Measurements from ENCODE around the gene TTC4.

Gene TTC4, protein sequence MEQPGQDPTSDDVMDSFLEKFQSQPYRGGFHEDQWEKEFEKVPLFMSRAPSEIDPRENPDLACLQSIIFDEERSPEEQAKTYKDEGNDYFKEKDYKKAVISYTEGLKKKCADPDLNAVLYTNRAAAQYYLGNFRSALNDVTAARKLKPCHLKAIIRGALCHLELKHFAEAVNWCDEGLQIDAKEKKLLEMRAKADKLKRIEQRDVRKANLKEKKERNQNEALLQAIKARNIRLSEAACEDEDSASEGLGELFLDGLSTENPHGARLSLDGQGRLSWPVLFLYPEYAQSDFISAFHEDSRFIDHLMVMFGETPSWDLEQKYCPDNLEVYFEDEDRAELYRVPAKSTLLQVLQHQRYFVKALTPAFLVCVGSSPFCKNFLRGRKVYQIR

DNA sequence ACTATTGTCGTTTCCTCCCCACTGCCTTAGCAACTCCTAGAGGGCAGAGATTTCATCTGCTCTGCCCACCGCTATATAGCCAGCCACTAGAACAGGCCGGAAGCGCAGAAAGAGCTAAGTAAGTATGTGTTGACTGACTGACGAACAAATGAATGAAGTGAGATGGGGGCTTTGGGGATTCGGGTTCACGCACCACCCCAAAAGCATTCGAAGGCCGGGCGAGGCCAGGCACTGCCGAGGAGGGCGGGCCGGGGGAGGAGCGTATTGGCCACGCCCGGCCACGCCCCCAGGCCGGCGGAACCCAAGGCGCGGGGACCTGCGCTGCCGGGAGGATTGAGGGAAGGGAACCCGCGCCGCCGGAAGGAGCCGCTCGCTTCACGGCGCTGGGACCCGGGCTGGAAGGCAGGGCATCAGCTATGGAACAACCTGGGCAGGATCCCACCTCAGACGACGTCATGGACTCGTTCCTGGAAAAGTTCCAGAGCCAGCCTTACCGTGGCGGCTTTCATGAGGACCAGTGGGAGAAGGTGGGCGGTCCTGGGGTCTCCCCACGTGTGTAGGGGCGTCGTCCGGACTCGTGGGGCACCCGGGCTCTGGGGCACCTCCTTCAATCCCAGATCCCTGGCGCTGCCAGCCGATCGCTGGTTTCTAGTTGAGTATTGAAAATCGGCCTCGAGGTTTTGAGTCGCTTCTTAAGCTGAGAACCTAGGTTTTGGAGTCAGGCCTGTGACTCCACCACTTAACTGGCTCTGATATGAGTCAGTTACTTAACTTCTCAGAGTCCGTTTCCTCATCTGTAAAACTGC is at the start of gene TTC4:
TSS of gene TTC4 (plus strand) at position 369 of the 806 bp plus-strand sequence. CDS start at position 417, 48 bp downstream.
- peak; percentile 73 for DNase-seq (ENCODE audit: low spot score)

DNA sequence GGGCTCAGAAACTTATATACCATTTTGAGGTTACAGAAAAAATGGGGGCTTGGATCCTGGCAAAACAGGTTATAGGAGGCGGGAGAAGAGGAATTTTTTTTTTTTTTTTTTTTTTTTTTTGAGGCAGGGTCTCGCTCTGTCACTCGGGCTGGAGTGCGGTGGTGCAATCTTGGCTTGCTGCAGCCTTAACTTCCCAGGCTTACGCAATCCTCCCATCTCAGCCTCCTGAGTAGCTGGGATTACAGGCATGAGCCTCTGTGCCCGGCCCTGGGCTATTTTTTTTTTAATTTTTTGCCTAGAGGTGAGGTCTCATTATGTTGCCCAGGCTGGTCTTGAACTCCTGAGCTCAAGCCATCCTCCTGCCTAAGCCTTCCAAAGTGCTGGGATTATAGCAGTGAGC is 49.3 kb upstream of the TTC4 start:
- DNase-seq (ENCODE audit: low spot score): no peak

DNA sequence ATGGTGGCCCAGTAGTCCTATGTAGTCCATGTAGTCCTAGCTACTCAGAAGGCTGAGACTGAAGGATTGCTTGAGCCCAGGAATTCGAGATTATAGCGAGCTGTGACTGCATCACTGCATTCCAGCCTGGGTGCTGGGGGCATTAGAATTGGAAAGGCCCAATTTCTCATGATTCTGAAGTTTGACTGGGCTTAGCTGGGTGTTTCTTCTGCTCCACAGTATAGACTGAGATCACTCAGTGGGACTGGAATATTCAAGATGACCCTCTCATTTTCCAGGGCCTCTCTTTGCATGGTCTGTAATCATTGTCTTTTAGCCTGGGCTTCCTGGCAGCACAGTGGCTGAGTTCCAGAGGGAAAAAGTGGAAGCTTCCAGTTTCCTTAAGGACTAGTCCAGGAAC is 47.9 kb upstream of the TTC4 start:
- DNase-seq (ENCODE audit: low spot score): no peak

DNA sequence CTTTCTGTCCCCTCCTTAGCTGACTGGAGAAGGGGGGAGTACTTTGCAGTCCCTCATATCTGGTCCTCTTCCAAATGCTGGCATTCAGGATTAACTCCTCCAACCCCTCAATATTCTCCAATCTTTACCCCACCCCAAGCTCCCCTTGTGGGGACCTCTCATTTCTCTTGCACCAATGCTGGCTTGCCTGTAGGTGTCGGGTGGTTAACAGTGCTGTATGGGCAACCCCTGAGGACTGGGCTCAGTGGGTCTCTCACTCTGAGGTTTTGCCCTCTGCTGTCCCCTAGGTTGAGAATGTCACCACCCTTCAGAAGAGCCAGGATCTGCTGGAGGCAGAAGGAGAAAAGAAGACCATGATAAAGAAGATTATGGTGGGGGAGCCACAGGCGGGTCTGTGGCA is 47.1 kb upstream of the TTC4 start:
- no peak for DNase-seq (ENCODE audit: low spot score)

DNA sequence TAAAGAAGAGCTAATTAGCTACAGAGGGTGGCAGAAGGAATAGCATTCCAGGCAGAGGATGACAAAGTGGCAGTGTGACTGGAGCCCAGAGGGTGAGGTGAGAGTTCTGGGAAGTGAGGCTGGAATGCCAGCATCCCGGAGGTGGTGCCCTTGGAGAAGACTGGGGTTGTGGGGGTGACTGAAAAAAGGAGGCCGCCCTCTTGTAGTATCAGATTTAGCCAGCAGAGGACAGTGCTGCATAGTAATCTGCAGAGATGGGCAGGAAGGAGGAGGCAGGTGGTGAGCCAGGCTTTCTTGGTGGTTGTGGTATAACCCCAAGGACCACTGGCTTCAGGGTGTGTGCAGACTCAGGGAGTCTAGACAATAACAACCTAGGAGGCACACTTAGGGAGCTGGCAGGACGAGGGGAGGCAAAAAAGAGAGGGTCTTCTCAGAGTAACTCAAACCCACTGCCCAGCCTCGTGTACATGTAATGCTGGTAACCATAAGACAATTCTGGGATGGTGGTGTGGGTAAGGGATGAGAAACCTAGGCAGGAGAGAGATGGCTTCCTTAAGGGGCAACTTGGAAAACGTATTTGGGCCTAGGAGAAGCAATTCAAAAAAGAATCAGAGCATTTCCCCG is 43.6 kb upstream of the TTC4 start:
- DNase-seq (ENCODE audit: low spot score): peak; percentile 32

DNA sequence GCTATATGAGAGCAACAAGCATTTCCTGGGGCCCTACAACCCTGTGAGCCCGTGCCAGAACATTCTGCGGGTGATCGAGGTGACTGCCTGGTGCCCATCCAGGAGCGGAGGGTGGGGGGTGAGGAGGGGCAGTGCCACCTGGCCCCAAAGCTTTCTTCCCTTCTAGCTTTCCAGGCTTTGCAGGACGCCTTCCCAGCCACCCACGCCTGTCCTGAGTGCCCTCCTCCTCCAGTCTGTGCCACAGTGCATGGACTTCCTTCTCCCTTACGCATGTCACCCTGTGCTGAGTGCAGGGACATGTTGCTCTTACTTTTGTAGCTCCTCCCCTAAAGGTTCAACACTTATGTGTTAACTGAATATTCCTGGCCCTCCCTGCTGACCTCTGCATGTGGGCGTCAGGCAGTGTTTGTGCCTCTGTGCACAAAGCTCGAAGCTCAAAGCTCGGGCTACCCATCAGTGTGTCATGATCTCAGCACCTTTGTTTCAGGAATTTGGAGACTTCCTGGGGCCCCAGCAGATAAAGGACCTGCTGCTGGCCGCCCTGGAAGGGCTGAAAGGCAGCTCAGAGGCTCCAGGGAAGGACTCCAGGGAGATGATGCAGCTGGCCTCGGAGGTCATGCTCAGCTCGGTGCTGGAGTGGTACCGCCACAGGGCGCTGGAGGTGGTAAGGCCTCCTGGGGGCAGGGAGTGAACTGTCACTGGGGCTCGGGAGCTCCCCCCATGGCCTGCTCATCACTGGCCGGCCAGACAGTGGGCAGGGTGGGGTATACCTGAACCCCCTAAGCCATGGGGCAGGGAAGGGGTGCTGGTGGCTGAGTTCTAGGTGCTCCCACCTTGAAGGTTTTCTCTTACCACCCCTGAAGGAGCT is 36.7 kb upstream of the TTC4 start:
- no peak for DNase-seq (ENCODE audit: low spot score)

DNA sequence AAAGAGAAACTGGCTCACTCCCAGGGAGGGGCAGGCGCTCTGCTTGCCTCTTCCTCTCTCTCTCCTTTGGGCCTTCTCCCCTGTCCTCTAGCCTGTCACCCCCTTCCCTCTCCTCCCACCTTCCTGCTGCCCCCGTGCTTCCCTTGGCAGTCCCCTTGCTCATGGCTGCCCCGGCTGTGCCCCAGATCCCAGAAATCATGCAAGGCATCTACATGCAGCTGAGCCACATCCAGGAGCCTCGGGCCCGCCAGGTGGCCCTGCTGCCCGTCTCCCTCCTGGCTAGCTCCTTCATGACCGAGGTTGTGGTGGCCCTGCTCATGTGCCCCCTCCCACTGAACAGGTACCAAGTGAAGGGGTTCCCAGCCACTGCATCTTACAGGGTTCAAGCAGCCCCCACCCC is 36.0 kb upstream of the TTC4 start:
- no peak for DNase-seq (ENCODE audit: low spot score)

DNA sequence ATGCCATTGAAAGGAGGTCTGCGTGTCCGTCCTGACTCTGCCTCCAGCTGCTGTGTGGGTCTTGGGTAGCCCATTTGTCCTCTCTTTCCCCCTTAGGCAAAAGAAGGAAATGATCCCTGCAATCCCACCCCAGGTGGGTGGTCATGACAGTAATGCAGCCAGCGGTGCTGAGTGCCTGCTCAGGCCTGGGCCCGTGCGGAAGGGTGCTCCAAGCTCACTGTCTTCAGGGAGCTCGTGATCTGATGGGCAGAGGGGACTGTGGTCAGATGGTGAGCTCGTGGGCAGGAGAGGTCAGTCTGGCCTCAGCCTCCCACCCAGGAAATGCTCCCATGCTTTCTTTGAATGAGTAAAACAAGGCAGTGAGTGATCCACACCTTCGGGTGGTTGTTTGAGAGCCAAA is 35.3 kb upstream of the TTC4 start:
- DNase-seq (ENCODE audit: low spot score): no peak

DNA sequence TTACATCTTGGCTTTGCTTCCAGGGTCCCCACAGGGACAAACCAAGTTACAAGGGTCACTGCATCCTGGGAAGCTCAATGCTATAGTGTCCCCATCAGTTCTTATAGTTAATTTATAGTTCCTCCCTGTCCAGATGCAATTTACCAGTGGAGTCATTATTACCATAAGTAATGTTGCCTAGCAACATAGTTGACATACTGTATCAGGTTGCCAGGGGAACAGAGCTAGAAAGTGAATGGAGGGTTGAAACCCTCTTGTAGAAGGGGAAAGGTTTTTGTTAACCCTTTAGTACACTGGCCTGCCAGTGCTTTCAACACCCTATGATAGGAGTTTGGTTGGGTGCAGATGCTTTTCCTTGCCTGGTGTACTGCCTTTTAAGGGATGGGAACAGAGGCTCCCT is 34.3 kb upstream of the TTC4 start:
- no peak for DNase-seq (ENCODE audit: low spot score)

DNA sequence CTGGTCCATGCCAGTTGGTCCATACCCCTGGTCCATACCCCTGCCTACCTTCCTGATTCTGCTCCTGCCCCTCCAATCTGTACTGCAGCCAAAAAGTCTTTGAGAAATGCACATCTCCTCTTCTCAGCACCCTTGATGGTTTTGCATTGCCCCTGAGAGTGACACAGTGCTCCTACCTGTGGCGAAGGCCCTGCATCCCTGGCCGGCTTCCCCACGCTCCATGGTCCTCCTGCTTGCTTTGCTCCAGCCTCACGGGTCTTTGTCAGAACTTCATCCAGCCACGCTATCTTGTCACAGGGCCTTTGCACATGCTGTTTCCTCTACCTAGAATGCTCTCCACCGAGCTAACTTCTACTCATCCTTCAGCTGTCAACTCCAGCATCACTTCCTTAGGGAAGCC is 32.2 kb upstream of the TTC4 start:
- no peak for DNase-seq (ENCODE audit: low spot score)

DNA sequence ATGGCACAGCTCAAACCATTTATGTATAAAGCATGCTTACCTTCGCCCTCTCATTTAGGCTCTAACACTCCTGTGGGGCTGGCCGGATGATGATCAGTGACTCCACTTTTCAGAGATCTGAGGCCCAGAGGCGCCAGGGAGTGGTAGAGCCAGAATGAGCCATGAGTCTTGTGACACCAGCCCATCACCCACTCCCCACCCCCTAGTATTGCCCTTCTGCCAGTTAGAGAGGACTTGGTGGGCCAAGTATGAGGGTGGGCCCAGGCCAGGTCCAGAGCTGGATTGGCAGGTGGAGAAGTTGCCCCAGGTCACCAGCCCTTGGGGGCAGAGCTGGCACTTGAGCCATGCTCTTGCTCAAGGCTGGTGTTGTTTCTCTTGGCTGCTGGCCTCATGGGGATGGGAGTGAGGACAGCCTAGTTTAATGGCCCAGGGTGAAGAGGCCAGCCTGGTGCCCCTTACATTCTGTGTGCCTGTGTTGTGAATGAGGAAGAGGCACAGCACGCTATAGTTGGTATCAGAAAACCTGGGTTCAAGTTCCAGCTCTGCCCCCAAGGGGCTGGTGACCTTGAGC is 30.2 kb upstream of the TTC4 start:
- no peak for DNase-seq (ENCODE audit: low spot score)

DNA sequence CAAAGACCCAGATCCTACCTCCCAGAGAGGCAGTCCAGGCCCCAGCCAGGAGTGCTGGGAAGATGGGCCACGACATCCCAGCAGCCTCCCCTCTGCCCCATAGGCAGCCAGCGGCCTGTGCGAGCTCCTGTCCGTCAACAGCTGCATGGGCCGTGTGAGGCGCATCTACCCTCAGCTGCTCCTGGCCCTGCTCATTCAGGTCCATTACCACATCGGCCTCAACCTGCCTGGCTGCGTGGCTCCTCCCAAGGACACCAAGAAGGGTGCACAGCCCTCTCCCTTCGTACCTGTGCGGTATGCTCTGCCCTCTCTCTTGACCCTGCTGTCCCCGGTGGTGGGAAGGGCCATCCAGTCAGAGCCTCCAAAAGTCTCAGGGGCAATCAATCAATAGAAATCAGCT is 29.5 kb upstream of the TTC4 start:
- DNase-seq (ENCODE audit: low spot score): no peak

DNA sequence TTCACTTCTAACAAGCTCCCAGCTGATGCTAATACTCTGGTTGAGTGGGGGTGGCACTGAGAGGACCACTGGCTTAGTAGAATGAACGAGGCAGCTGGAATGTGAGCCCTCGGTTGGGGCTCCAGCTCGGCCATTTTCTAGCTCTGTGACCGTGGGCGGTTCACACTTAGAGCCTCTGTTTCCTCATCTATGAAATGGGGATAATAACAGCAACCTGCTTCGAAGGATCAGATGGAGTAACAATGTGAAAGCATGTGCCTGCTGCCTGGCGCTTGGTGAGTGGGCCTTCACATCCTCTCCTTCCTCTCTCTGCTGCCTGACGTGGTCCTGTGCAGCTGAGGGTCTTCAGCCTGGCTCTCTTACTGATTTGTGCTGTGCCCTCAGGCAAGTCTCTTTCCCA is 20.9 kb upstream of the TTC4 start:
- DNase-seq (ENCODE audit: low spot score): no peak

DNA sequence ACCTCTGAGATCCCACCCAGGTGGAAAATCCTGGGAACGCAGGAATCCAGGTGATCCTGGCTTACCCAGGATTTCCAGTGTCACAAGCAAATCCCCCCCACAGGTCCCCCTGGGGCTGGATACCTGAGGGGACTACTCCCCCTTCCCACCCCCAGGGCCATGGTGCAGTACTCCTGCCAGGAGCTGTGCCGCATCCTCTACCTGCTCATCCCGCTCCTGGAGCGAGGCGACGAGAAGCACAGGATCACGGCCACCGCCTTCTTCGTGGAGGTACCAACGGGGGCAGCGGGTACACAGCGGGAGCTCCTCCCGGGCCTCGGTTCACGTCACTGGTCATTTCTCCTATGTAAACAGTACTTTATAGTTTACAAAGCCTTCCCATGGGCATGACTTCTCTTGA is 20.4 kb upstream of the TTC4 start:
- DNase-seq (ENCODE audit: low spot score): no peak

DNA sequence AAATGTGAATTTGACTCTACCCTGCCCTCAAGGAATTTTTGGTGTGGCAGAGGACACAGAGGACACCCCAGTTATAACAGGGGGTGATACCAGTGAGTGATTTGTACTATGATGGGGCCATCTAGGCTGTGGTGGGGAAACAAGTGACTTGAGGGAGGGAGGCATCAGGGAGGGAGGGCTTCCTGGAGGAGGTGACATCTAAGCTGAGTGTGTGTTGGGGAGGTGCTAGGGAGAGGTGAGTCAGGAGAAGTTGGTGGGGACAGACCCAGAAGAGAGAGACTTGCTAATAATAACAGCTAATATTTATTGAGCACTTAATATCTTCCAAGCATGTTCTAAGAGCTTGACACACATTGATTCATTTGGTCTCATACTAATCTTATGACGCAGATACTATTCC is 19.9 kb upstream of the TTC4 start:
- DNase-seq (ENCODE audit: low spot score): no peak

DNA sequence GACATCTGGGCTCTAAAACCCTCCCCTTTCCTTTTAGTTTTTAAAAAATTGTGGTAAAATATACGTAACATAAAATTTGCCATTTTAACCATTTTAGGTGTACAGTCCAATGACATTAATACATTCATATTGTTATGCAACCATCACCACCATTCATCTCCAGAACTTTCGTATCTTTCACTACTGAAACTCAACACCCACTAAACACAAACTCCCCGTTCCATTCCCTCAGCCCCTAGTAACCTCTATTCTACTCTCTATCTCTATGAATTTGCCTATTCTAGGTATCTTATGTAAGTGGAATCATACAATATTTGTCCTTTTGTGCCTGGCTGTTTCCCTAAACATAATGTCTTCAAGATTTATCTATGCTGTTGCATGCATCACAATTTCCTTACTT is 19.4 kb upstream of the TTC4 start:
- DNase-seq (ENCODE audit: low spot score): no peak

DNA sequence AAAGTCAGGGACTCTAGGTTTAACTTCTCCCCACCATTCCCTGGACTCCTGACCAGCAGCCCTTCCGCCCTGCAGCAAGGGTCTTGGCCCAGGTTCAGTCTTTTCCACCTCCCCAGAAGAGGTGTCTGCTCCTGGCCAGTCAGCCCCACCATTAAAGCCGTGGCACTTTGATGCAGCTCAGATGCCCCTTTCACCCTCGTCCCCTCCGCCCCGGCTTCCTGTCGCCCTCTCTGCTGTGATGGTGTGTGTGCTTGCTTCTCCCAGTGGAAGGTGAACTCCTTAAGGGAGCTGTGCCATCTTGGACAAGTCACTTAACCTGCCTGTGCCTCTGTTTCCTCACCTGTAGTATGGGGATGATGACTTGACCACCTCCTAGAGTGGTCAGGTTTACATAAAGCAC is 17.8 kb upstream of the TTC4 start:
- no peak for DNase-seq (ENCODE audit: low spot score)

DNA sequence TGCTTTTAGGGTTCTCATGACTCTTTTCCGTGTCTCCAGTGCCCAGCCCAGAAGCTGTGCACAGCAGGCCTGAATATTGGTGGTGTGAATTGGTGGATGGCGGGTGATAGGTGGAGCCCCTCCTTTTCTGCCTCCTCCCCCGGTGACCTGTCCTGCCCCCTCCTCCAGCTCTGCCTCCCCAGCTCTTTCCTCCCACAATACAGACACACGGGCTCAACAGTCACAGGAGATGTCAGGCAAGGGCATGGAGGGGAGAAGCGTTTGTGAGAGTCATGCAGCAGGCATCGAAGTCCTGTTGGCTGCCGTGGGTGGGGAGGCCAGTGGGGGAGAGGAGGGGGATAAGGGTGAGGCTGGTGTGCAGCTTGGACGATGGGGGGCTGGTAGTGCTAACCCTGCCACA is 17.3 kb upstream of the TTC4 start:
- no peak for DNase-seq (ENCODE audit: low spot score)

DNA sequence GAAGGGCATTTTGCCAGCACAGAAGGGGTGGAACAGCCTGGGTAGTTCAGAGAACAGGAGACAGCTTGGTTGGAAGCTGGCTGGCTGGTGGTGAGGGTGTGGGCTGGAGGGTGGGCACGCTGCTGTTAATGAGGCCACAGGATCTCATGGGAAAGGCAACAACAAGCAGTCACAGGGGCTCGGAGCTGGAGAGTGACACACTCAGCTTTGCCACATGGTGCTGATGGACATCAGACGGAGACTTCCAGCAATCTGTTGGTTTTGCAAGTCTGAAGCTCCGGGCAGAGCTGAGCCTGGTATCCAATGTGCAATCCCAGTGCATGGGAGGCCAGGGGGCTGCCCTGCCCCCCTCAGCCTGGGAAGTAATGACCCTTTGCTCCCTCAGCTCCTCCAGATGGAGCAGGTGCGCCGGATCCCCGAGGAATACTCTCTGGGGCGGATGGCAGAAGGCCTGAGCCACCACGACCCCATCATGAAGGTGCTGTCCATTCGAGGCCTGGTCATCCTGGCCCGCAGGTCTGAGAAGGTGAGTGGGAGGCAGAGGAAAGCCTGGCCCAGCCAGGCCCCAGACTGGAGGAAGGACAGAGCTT is 15.6 kb upstream of the TTC4 start:
- DNase-seq (ENCODE audit: low spot score): no peak

DNA sequence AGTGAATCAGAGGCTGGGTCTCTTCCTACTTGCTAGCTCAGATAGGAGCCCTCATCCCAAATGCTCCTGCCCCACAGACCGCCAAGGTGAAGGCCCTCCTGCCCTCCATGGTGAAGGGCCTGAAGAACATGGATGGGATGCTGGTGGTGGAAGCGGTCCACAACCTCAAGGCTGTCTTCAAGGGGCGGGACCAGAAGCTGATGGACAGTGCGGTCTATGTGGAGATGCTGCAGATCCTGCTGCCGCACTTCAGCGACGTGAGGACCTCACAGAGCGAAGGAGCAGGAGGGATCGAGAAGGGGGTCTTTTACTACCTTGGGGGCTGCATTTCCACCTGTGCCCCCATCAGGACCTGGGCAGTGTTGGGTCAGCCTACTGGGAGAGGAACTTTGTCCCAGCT is 14.6 kb upstream of the TTC4 start:
- DNase-seq (ENCODE audit: low spot score): no peak

DNA sequence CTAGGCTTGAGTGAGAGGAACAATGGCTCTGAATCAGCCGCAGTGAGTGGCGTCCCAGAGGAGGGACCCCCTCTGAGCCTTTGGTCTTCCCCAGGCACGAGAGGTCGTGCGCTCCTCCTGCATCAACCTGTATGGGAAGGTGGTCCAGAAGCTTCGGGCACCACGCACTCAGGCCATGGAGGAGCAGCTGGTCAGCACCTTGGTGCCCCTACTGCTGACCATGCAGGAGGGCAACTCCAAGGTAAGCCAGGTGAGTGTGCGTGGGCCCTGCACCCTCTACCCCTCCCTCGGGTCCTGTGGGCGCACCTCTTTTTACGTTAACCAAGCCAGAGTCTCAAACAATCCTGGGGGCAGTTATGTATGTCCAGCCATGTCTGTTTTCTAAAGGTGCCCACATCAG is 13.7 kb upstream of the TTC4 start:
- no peak for DNase-seq (ENCODE audit: low spot score)

Measured in COLO829 (cell line).